RPMI8226 (cell line): ENCODE data around the gene RBM23.

ENCODE experiments used
- DNase-seq: peaks from one replicate; pipeline ENCODE4 v3.0.0-alpha.2; 2015

RBM23 gene

GRCh38 chr14:22884738-22885523 lies 34.0 kb downstream of the RBM23 start:
- no peak for DNase-seq

DNA sequence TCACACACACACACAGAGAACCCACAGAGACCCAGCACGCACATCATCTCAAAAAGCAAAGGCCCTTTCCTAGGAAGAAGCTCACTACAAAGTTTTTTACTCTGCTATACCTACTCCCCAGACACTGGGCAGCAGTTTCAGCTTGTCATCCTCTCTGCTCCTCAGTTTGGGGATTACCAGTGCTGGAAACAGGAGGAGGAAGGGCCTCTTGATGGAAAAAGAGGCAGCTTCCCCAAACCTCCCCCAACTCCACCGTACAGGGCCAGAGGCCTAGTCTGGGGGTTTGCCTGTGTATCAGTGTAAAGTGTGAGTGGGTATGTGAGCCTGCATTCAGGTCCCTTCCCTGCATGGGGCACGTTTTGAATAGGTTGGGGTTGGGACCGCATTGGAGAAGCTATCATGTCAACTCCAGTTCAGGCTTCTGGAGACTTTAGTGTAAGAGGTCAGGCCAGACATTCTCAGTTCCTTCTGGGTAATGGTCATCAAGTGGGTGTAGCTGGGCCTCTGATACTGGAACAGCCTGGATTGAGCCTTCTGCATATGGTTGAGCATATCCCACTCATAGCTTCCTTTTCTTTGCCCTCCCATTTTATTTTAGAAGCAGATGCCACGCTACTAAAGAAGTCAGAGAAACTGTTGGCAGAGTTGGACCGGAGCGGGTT lies 34.7 kb downstream of the RBM23 start:
- no peak for DNase-seq

DNA sequence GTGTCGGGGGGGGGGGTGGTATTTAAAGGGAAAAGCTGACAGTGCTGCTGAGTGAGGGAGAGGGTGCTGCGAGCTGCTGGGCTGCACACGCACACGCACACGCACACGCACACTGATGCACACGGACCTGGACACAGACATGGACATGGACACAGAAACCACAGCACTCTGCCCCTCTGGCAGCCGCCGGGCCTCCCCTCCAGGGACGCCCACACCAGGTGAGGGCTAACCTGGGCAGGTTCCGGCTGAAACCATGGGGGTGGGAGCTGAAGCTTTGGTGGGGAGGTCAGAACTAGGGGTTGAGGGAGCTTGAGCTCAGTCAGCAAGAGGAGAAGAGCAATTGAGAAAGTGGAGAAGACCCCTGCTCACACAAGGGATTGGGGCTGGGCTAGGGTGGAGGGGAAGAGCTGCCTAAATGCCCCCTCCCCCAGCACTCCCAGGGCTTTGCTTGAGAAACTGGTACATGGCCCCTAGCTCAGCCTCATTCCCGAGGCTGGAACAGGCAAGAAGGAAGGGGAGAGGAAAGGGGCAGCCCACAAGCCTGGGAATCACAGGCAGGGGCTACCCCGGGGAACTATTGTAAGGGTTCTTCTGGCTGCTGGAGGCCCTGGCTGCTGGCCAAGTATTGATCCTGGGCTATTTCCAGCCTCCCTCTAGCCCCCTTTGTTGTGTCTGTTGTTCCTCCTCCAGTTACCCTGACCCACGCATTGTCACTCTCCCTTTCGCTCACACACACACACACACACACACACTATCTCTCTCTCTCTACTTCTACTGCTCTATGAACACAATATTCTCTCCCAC lies 35.6 kb downstream of the RBM23 start, which contains the start of gene REM2:
REM2 (plus strand) TSS at position 50 of the 804 bp plus-strand sequence; CDS start at position 116, 66 bp downstream.
- no peak for DNase-seq

- peak; percentile 46 for DNase-seq
Measured at GRCh38 chr14:22882529-22883172, 36.3 kb downstream of the RBM23 start.

- no peak for DNase-seq
Measured at GRCh38 chr14:22882064-22882463, 36.9 kb downstream of the RBM23 start.

DNA sequence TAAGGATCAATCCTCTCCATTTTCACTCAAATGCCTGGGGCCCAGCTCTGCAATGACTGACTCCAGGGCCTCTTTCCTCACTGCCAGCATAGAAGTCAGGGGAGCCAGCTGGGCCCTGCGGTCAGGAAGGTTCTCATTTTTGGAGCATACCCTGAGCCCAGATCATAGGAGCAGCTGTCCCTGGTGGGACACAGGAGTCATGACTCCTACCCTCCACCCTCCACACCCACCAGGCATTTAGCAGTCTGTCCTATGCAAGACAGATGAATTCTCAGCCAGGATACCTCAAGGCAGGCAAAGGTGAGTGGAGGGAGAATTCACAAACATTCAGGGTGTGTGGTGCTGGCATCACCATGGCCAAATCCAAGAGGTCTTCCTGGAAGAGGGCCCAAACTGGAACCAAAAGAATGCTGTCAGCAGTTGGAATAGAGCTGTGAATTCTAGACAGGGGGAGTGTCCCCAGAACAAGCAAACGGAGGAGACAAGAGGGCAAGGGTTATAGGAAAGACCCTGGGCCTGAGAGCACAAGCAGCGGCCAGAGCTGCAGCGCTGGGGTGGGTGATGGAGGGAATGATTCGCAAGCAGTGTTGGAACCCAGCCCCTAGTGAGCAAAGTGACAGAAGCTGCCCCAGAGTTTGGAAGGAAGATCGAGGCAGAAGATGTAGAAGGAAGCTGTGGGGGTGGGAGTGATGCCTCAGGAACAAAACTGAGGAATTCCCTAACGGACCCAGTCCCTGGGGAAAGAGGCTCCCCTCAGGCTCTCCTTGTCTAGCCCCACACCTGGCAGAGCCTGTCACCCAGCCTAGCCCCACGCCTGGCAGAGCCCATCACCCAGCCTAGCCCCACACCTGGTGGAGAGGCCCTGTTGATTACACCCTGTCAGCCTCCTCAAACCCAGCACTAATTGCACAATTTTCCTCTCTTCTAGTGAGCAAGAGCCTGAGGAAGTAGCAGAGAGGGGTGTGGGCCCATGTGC lies 40.4 kb downstream of the RBM23 start:
- no peak for DNase-seq

DNA sequence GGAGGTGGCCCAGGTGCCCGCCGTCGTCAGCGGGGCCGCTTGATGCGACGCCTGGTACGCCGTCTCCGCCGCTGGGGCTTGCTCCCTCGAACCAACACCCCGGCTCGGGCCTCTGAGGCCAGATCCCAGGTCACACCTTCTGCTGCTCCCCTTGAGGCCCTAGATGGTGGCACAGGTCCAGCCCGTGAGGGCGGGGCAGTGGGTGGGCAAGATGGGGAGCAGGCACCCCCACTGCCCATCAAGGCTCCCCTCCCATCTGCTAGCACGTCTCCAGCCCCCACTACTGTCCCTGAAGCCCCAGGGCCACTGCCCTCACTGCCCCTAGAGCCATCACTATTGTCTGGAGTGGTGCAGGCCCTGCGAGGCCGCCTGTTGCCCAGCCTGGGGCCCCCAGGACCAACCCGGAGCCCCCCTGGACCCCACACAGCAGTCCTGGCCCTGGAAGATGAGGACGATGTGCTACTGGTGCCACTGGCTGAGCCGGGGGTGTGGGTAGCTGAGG lies 41.9 kb downstream of the RBM23 start:
- DNase-seq, result no peak

DNA sequence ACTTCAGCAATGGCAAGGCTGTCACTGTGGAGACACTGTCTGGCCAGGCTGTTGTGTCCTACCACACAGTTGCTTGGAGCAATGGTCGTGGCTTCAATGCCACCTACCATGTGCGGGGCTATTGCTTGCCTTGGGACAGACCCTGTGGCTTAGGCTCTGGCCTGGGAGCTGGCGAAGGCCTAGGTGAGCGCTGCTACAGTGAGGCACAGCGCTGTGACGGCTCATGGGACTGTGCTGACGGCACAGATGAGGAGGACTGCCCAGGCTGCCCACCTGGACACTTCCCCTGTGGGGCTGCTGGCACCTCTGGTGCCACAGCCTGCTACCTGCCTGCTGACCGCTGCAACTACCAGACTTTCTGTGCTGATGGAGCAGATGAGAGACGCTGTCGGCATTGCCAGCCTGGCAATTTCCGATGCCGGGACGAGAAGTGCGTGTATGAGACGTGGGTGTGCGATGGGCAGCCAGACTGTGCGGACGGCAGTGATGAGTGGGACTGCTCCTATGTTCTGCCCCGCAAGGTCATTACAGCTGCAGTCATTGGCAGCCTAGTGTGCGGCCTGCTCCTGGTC lies 43.1 kb downstream of the RBM23 start:
- no peak for DNase-seq

GRCh38 chr14:22875003-22875747 lies 43.8 kb downstream of the RBM23 start:
- no peak for DNase-seq

DNA sequence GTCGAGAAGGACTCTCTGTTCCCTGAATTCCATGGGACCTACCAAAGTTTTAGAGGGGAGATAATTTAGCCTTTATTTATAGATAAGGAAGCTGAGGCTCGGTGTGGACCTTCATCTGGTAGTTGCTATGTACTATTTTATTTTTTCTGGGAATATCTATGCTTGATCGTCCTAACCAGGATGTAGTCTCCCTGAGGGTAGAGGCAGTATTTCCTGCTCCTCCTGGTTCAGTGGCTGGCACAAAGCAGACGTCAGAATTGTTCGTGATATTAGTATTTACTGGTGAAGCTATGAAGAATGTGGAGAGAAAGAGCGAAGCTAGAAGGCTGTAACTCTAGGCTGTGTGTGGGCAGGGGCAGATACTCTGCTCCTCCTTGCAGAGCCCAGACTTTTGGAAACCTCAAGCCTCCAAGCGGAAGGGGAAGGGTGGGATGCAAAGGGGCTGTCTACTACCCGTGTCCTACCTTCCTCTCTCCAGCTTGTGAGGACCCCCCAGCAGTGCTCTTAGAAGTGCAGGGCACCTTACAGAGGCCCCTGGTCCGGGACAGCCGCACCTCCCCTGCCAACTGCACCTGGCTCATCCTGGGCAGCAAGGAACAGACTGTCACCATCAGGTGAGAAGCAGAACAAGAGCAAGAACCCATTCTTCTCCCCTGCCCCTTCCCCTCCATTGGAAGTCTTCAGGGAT lies 46.0 kb downstream of the RBM23 start:
- DNase-seq, result no peak

- DNase-seq, result peak; percentile 65
Measured at GRCh38 chr14:22872033-22872832, 46.7 kb downstream of the RBM23 start.

DNA sequence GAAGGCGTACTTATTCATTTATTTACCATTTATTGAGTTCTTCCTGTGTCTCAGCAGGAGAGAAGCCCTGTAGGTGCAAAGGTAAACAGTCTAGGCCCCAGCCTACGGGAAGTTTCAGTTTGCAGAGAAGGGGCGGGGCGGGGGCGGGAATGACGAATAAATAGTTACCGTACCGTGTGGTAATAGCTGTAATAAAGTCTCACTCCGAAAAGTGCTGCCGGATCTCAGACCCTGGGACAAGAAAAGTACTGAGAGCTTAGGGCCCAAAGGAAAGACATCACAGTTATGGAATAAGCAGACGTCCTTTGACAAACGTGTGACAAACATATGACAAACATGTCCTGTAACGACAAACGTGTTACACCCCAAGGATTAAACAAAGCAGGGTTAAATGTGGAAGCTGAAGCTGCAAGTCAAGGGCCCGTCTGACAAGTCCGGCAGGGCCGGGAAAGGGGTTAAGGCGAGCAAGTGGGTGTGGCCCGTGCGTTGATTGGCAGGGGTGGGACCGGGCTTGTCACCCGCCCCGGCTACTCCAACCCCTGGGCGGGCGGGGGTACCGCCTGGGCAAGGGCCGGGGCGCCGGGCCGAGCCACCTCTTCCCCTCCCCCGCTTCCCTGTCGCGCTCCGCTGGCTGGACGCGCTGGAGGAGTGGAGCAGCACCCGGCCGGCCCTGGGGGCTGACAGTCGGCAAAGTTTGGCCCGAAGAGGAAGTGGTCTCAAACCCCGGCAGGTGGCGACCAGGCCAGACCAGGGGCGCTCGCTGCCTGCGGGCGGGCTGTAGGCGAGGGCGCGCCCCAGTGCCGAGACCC lies 47.5 kb downstream of the RBM23 start, which contains the start of gene LRP10:
LRP10 (plus strand) TSS at position 517 of the 809 bp plus-strand sequence. CDS start 564 bp downstream, outside the sequence.
- peak; percentile 90 for DNase-seq

DNA sequence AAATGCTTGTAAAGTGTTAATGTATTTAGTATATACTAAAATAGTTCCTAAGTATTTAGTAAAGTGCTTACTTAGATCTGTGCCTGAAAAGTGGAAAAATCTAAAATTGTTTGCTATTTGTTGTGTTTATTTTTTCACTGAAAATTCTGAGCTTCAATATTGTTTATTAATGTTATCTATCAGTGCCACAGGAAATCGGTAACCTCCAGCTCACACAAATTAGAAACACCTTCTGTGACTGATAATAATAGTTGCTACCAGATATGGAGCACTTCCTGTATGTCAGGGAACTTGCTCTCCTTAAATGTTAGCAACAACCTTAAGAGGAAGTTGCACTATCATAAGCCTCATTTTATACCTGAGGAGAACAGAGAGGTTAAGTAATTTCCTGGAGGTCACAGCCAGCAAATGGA lies 48.1 kb downstream of the RBM23 start:
- no peak for DNase-seq

DNA sequence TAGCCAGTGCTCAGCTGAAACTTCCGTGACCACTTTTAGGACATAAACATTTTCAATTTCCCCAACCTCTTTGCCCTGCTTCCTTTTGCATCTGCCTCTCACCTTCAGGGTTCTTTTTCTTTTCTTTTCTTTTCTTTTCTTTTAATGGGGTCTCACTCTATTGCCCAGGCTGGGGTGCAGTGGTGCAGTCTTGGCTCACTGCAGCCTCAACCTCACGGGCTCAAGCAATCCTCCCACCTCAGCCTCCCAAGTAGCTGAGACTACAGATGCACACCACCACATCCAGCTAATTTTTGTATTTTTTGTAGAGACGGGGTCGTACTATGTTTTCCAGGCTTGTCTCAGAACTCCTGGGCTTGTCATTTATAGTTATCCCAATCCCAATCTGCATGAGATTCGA lies 52.1 kb downstream of the RBM23 start:
- no peak for DNase-seq

GRCh38 chr14:22865424-22866405 lies 53.2 kb downstream of the RBM23 start:
- DNase-seq, result peak; percentile 11

GRCh38 chr14:22864979-22865378 lies 54.0 kb downstream of the RBM23 start:
- no peak for DNase-seq

DNA sequence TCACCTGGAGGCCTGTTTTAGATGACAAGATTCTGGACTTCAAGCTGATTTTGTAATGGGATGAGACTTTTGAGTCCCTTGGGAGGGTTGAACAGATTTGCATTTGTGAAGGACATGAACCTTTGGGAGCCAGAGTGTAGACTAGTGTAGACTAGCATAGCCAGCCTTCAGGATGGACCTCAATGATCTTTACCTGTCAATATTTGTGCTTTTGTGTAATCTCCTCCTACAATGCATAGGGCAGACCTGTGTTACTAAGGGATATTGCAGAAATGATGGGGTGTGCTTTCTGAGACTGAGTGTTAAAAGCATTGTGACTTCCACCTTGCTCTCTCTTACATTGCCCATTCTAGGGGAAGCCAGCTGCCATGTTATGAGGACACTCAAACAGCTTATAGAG lies 57.3 kb downstream of the RBM23 start:
- DNase-seq, result no peak
